Karpas-422 (cell line): ENCODE data around the gene PMM2. TPM values are rescaled to one million over a fixed set of nuclear protein-coding genes. Genes with fewer than 3 reads are reported as not detected.
A peak's percentile ranks its signal among the peaks of the same experiment; 100 is the strongest.

ENCODE experiments used
- DNase-seq: peaks from one replicate; pipeline ENCODE4 v3.0.0-alpha.2; 2015
- H2AFZ ChIP-seq: fragments of 200-600 bp; sonication (generic); 2 replicates; pipeline ENCODE4 v1.6.1; 2014; ENCODE audit warnings: antibody characterized with exemption, low read length, mixed read lengths
- H3K27ac ChIP-seq: fragments of 200-600 bp; sonication (generic); 2 replicates; pipeline ENCODE4 v1.5.1; 2014; ENCODE audit warnings: mild to moderate bottlenecking, low read length, moderate library complexity
- H3K27me3 ChIP-seq: fragments of 200-600 bp; sonication (generic); 2 replicates; pipeline ENCODE4 v1.6.1; 2014; ENCODE audit warnings: low read length, mixed read lengths
- H3K36me3 ChIP-seq: fragments of 200-600 bp; sonication (generic); 2 replicates; pipeline ENCODE4 v1.6.1; 2014; ENCODE audit warnings: low read length, mixed read lengths; ENCODE audit not compliant: insufficient read depth
- H3K4me1 ChIP-seq: fragments of 200-600 bp; sonication (generic); 2 replicates; pipeline ENCODE4 v1.6.1; 2014; ENCODE audit warnings: mild to moderate bottlenecking, low read length, mixed read lengths
- H3K4me2 ChIP-seq: fragments of 200-600 bp; sonication (generic); 2 replicates; pipeline ENCODE4 v1.6.1; 2014; ENCODE audit warnings: low read length, low read depth, mild to moderate bottlenecking; ENCODE audit not compliant: poor library complexity, severe bottlenecking
- H3K4me3 ChIP-seq: fragments of 200-600 bp; sonication (generic); 2 replicates; pipeline ENCODE4 v1.5.1; 2014; ENCODE audit warnings: mild to moderate bottlenecking, antibody characterized with exemption, low read length, mixed read lengths
- H3K79me2 ChIP-seq: fragments of 200-600 bp; sonication (generic); 2 replicates; pipeline ENCODE4 v1.6.1; 2014; ENCODE audit warnings: mild to moderate bottlenecking, low read length, mixed read lengths
- H3K9ac ChIP-seq: fragments of 200-600 bp; sonication (generic); 2 replicates; pipeline ENCODE4 v1.6.0; 2014; ENCODE audit warnings: low read length
- H3K9me2 ChIP-seq: fragments of 200-600 bp; sonication (generic), shearing (Covaris generic); replicated peaks from 2 replicates; pipeline ENCODE4 v1.6.0; 2014; ENCODE audit warnings: mild to moderate bottlenecking, low read length, moderate library complexity; ENCODE audit not compliant: insufficient read depth
- H3K9me3 ChIP-seq: fragments of 300-700, 200-600 bp; sonication (generic); 2 replicates; pipeline ENCODE4 v1.6.1; 2014; ENCODE audit warnings: low read length, mixed read lengths
- H4K20me1 ChIP-seq: fragments of 200-600 bp; sonication (generic); 2 replicates; pipeline ENCODE4 v1.6.1; 2014; ENCODE audit warnings: mild to moderate bottlenecking, antibody characterized with exemption, low read length, low read depth; ENCODE audit not compliant: insufficient read depth
- total RNA-seq: library from RNA; depleted of rRNA; stranded (reverse); fragments of >200 nt; shearing (Covaris generic); gene quantifications from 2 replicates; pipeline ENCODE4 v1.2.3, GENCODE V29; 2014; ENCODE audit warnings: low replicate concordance; rRNA removed

Gene PMM2
- total RNA-seq, 1 experiment from 2014 or later, result 27.1 TPM

DNA sequence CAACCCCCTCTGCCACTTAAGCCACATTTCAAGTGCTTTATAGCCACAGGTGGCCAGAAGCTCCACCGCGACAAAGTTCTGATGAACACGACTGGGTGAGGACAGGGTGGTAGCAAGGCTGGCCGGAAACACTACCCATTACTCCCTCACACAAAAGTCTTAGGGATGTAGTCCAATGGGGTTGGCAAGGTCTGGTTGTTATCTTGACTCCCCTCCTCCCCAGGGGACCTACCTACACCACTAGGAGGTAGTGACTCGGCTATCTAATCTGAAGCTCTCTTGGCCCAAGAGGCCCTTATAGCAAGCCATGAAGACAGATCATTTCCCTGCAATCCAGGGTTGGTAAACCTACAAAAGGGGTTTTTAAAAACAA is 92.9 kb downstream of the PMM2 start:
- Histone ChIP-seq H3K36me3 (peaks cover 31% of the 10 kb centered on the region), H2AFZ (no peak overlapping the region), H3K79me2 (no peaks in the 10 kb centered on the region), H3K27me3 (no peaks in the 10 kb centered on the region), H3K27ac (no peak overlapping the region), H3K4me2 (no peak overlapping the region), H4K20me1 (peaks cover 32% of the 10 kb centered on the region; the same call in 1 of the 2 replicates), H3K4me1 (peaks cover 32% of the 10 kb centered on the region), H3K9me3 (no peaks in the 10 kb centered on the region), H3K4me3 (no peak overlapping the region), H3K9ac (no peak overlapping the region), H3K9me2 (no peaks in the 10 kb centered on the region)
- DNase-seq, result no peak

- no peaks in the 10 kb centered on the region for H3K9me3 ChIP-seq
- no peak overlapping the region for H3K27ac ChIP-seq
- H4K20me1 ChIP-seq, result peaks cover 23% of the 10 kb centered on the region; the same call in 1 of the 2 replicates
- peak overlapping the region; percentile 9 for H3K4me2 ChIP-seq
- DNase-seq, result no peak
- H3K27me3 ChIP-seq, result no peaks in the 10 kb centered on the region
- H3K4me3 ChIP-seq, result no peak overlapping the region
- peaks cover 32% of the 10 kb centered on the region for H3K36me3 ChIP-seq
- H3K9me2 ChIP-seq, result no peaks in the 10 kb centered on the region
- no peaks in the 10 kb centered on the region for H3K79me2 ChIP-seq
- H2AFZ ChIP-seq, result no peak overlapping the region
- H3K4me1 ChIP-seq, result peaks cover 32% of the 10 kb centered on the region
- no peak overlapping the region for H3K9ac ChIP-seq
Observed at GRCh38 chr16:8892101-8892575, 94.5 kb downstream of the PMM2 start.

- no peaks in the 10 kb centered on the region for H3K79me2 ChIP-seq
- no peak for DNase-seq
- peaks cover 32% of the 10 kb centered on the region for H3K4me1 ChIP-seq
- no peak overlapping the region for H3K4me2 ChIP-seq
- no peaks in the 10 kb centered on the region for H3K27me3 ChIP-seq
- H2AFZ ChIP-seq, result no peak overlapping the region
- H3K9me2 ChIP-seq, result no peaks in the 10 kb centered on the region
- peaks cover 17% of the 10 kb centered on the region; the same call in 1 of the 2 replicates for H4K20me1 ChIP-seq
- H3K36me3 ChIP-seq, result peaks cover 38% of the 10 kb centered on the region
- no peak overlapping the region for H3K9ac ChIP-seq
- H3K4me3 ChIP-seq, result no peak overlapping the region
- H3K9me3 ChIP-seq, result no peaks in the 10 kb centered on the region
- no peak overlapping the region for H3K27ac ChIP-seq
Observed at GRCh38 chr16:8893426-8893825, 95.8 kb downstream of the PMM2 start.

DNA sequence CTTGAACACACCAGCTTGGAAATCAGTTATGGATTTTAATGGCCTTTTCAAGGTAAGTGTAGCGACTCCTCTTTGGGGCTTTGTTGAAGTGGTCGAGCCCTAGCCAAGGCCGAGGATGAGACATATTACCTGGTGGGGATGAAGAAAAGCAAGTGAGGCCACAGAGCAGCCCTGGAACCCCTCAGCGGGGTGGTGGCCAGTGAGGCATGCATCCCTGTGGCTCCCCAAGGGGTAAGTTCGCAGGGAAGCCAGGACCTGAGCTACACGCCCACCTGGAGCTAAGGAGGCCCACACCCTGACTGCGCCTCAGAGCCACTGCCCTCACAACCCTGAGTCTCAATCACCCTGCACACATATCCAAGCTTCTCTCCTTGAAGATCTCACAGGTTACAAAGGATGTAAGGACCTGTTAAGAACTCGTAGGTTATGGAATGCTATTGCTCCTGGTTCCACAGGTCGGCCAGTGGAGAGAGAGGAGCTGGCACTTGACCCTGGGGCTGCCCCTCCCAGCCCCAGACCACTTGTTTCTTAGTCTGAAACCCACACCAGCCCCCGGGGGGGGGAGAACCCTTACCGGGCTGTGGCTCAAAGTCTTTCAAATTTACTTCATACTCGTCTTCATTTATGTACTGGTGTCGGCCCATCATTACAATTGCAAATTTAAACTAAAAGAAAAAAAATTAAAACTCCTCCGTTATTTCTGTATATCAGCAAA is 96.5 kb downstream of the PMM2 start:
- no peak overlapping the region for H3K27ac ChIP-seq
- DNase-seq, result no peak
- no peak overlapping the region for H3K4me2 ChIP-seq
- H3K9me2 ChIP-seq, result no peaks in the 10 kb centered on the region
- no peaks in the 10 kb centered on the region for H3K9me3 ChIP-seq
- no peak overlapping the region for H3K4me3 ChIP-seq
- no peak overlapping the region for H2AFZ ChIP-seq
- peaks cover 32% of the 10 kb centered on the region for H3K4me1 ChIP-seq
- H3K36me3 ChIP-seq, result peaks cover 45% of the 10 kb centered on the region
- peaks cover 17% of the 10 kb centered on the region; the same call in 1 of the 2 replicates for H4K20me1 ChIP-seq
- H3K27me3 ChIP-seq, result no peaks in the 10 kb centered on the region
- no peaks in the 10 kb centered on the region for H3K79me2 ChIP-seq
- H3K9ac ChIP-seq, result no peak overlapping the region

DNA sequence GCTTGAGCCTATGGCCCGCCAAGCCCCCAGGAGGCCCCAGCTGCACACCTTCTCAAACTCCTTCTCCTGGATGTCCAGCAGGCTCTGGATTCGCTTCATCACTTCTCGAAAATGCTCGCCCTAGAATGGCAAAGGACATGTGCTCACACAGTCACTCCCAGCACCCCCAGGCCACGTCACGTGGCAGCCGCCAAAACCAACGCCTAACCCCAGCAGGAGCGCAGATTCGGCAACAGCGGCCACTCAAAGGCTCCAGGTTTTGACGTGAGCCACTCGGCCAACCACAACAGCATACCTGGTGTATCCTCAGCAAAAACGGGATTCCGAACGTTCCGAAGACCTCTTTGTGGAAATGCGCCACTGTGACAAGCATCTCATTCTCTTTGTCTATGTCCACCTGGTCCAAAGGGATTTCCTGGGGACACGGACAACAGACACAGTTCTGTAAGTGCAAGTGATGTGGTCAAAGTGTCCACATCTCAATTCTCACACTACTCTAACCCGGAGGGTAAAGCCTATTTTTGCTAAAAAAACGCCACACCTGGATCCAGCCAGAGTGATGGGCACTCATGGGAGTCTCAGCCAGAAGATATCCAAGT is 97.2 kb downstream of the PMM2 start:
- Histone ChIP-seq H4K20me1 (peaks cover 17% of the 10 kb centered on the region; the same call in 1 of the 2 replicates), H3K27ac (no peak overlapping the region), H2AFZ (no peak overlapping the region), H3K79me2 (no peaks in the 10 kb centered on the region), H3K4me3 (no peak overlapping the region), H3K36me3 (peaks cover 51% of the 10 kb centered on the region), H3K27me3 (no peaks in the 10 kb centered on the region), H3K4me2 (no peak overlapping the region), H3K9me2 (no peaks in the 10 kb centered on the region), H3K9ac (no peak overlapping the region), H3K4me1 (peaks cover 32% of the 10 kb centered on the region), H3K9me3 (no peaks in the 10 kb centered on the region)
- no peak for DNase-seq

- Histone ChIP-seq H2AFZ (no peak overlapping the region), H3K4me2 (no peak overlapping the region), H3K27me3 (no peaks in the 10 kb centered on the region), H3K4me3 (no peak overlapping the region), H3K9me2 (no peaks in the 10 kb centered on the region), H3K36me3 (peaks cover 56% of the 10 kb centered on the region), H3K79me2 (no peaks in the 10 kb centered on the region), H4K20me1 (no peaks in the 10 kb centered on the region; the same call in 1 of the 2 replicates), H3K9me3 (no peaks in the 10 kb centered on the region), H3K9ac (no peak overlapping the region), H3K27ac (no peak overlapping the region), H3K4me1 (0 out of 2 replicates have a peak, but pooled peaks cover 4% of the 10 kb centered on the region)
- no peak for DNase-seq
Observed at GRCh38 chr16:8898660-8899318, 101.2 kb downstream of the PMM2 start.

Other genes with a start within 250 kb of the PMM2 start
- not detected in 2 replicates for gene TMEM114, start 207.3 kb upstream of the PMM2 start, total RNA-seq
- gene METTL22, start 176.1 kb upstream of the PMM2 start, total RNA-seq, result 42.5 and 48.9 TPM in 2 replicates
- gene ABAT, start 123.2 kb upstream of the PMM2 start, total RNA-seq, result 8.2 TPM in 2 replicates
- gene TMEM186, start 200 bp upstream of the PMM2 start, total RNA-seq, result 4.9 and 8.1 TPM in 2 replicates
- 48.3 and 64.4 TPM in 2 replicates for gene CARHSP1, start 71.2 kb downstream of the PMM2 start, total RNA-seq
- 0.45 TPM in 1 of 2 replicates, not detected in the other for gene LITAFD, start 84.5 kb downstream of the PMM2 start, total RNA-seq
- 38.6 and 42.5 TPM in 2 replicates for gene USP7, start 166.1 kb downstream of the PMM2 start, total RNA-seq